Activated T-cell treated with anti-CD3 and anti-CD28 coated beads for 4 hours (primary cell): ENCODE measurements around the gene BACE1-AS.

ENCODE experiments used
- DNase-seq: peaks from one replicate; pipeline ENCODE4 v3.0.0-alpha.2; 2020

BACE1-AS gene

DNA sequence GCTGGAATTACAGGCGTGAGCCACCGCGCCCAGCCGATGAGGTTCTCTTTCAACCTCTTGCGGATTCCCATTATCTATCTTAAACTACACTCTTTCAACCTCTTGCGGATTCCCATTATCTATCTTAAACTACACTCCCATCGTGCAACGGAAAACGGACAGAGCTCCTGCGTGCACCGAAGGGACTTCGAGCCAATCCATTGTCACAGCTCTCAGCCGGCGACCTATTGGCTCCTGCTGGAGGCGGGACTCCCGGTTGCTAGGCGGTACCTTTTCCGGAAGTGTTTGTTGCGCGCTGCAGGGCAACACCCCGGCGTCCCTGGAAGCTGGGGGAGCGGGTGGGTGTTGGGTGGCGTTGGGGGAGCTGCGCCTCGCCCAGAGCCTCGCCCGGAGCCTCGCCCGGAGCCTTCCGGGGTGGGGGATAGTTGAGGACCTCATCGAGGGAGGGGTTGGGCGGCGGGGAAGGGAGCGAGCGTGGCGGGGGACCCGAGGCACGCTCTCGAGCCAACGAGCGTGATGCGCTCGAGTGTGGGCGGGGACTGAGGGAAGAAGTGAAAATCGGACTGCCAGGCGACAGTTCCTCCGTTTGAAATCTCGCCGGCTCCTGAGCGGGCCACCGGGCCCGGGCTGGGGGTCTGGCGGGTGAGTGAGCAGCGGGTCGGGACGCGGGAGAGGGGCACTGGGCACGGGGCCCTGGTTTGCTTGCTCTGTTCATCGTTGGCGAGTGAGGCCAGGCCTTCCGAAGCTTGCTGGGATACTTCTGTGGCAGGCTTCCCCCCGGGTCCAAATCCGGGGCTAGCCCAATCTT lies 36.6 kb downstream of the BACE1-AS start, which contains the start of gene CEP164:
Gene CEP164 (plus strand): TSS at position 288 of the 808 bp plus-strand sequence. CDS start 10,733 bp downstream, outside the sequence.
- DNase-seq, result peak; percentile 91

DNA sequence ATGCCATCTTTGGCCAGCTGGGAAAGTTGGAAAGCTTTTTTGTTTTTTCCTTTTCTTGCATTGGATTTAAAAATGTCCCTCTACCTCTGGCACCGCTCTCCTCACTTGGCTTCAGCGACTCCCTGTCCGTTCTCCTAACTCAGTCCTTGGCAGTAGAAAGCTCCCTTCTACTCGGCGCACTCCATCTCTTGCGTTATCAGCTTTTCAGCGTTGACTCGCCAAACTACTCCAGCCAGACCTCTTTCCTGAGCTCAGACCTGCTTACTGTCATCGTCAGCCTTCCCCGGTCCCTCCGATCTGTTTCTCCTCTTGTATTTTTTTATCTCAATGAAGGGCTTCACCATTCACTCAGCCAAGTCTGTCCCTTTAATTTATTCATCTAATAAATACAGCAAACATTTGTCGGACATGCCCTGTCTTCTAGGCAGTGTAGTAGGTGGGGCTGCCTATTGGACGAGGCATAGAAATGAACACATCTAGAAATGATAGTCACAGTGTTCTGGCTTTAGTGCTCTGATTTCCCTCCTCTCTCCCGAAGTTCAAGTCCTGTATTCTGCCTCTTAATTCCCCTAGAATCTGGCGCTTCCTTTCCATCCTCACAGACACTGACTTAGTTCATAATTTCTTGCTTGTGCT lies 37.3 kb downstream of the BACE1-AS start:
- no peak for DNase-seq

DNA sequence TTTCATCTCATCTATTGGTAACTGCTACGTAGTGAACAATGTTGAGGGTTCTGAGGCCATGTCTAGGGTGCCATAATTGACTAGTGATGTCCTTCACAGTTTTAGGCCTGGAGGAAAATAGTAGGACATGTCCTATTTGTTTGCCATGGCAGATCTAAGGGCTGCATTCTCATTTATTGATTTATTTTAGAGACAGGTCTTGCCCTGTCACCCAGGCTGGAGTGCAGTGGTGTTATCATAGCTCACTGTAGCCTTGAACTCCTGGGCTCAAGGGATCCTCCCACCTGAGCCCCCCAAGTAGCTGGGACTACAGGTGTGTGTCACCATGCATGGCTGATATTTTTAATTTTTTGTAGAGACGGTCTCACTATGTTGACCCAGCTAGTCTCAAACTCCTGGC lies 41.7 kb downstream of the BACE1-AS start:
- DNase-seq, result no peak

DNA sequence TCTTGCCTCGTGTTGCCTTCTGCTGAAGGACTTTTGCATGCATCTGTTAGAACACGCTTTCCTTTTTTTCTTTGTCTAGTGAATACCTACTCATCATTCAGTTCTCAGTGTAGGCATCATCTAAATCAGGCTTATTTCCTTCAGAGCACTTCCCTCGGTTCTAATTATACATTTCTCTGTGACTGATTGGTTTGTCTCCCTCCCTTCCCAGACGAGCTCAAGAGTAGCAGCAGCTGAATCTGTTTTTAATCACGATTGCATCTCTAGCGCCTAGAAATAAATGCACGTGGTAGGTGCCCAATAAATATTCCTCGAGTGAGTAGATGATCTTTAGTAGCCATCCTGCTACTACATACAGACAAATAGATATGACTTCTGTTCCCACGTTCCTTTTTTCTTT lies 42.8 kb downstream of the BACE1-AS start:
- DNase-seq, result no peak

DNA sequence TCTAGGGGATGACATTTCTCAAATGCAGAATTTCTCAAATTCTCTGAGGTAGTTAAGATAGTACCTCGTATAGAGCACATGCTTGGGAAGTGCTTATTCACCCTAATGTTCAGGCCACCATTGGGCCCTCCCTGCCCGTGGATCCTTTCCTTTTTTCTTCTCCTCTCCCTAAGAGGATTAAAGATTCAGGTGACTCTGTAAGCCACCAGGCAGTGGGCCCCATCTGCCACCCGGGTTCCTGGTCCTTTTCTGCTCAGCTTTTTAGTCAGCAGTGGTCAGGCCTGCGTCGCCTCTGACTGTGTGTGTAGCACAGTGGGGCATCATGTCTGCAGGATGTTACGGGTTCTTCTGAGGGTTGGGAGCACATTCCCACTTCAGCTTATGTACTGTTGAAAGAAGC lies 43.8 kb downstream of the BACE1-AS start:
- DNase-seq, result no peak

DNA sequence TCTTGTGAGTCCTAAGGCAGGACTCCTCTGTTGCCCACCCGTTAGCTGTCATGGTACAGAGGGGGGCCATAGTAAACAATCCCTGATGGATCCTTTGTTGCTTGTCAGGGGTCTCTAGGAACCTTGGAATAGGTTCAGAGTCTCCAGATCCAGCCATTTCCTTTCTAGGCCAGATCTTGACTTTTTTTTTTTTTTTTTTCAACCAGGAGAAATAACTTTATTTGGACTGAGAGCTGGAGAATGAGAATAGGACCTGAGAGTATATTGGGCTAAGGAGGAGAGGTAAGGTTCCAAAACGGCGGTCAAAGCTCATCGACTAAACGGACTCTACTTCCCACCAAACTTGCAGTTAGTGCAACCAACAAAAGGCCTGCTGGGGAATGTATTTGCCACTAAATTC lies 44.3 kb downstream of the BACE1-AS start:
- DNase-seq, result no peak

DNA sequence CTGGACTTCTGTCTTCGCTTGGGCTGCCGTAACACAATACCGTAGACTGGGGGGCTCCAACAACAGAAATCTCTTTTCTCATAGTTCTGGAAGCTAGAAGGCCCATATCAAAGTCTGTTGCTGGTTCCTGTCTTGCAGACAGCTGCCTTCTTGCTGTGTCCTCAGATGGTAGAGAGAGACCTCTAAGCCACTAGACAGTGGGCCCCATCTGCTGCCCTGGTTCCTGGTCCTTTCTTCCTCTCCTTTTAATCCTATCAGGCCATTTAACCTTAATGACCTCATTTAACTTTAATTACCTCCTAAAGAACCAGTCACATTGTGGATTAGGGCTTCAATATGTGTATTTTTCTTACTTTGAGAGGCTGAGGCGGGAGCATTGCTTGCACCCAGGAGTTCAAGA lies 45.9 kb downstream of the BACE1-AS start:
- no peak for DNase-seq
